A549 (cell line): ENCODE data around the gene GNAT3. TPM values are rescaled to one million over a fixed set of nuclear protein-coding genes. Genes with fewer than 3 reads are reported as not detected.

ENCODE experiments used
- ATAC-seq, 2 experiments: fragments of 200-7000 bp in 1 of 2; fragments of >200 bp in 1 of 2; cut with Nextera tagmentation in 1 of 2; cut with Tn5 transposase in 1 of 2; 3 replicates each; pipeline versions ENCODE4 v1.8.0 to v1.9.1; 2018 to 2020; ENCODE audit warnings: mild to moderate bottlenecking in 1 of 2, moderate library complexity in 1 of 2
- CTCF ChIA-PET: fragments of 300-600 bp; sonication (Branson Sonifier 250); formaldehyde crosslinking; extraction: SDS; loops from one replicate; lab custom pipeline; 2021; ENCODE audit warnings: antibody characterized with exemption, inconsistent platforms; lab: Yijun Ruan, JAX
- POLR2A ChIA-PET: fragments of 350-600 bp; formaldehyde crosslinking; extraction: SDS; loops from one replicate; lab custom pipeline; 2021; ENCODE audit warnings: antibody characterized with exemption, inconsistent platforms; lab: Yijun Ruan, JAX
- DNase-seq, 2 experiments: peaks; one replicate each; pipeline versions ENCODE4 v3.0.0 to v3.0.0-alpha.2; 2011 to 2016; ENCODE audit warnings: low read depth in 1 of 2, low spot score in 1 of 2
- FAIRE-seq: peaks from 2 replicates; lab custom pipeline; 2011; peaks lifted over from hg19 to GRCh38; lab: Jason Lieb, UNC
- H3K27ac ChIP-seq, 2 experiments: fragments of >200 bp; sonication (Bioruptor Twin); formaldehyde crosslinking; 3 replicates each; pipeline ENCODE4 v1.5.1; 2016 to 2017
- H3K4me1 ChIP-seq: fragments of >200 bp; sonication (Bioruptor Twin); formaldehyde crosslinking; 3 replicates; pipeline ENCODE4 v1.6.1; 2016
- H3K4me2 ChIP-seq: fragments of >200 bp; sonication (Bioruptor Twin); formaldehyde crosslinking; 3 replicates; pipeline ENCODE4 v1.6.1; 2016
- H3K4me3 ChIP-seq: fragments of >200 bp; sonication (Bioruptor Twin); formaldehyde crosslinking; 3 replicates; pipeline ENCODE4 v1.5.1; 2016
- H3K9me3 ChIP-seq: fragments of >200 bp; sonication (Bioruptor Twin); formaldehyde crosslinking; 3 replicates; pipeline ENCODE4 v1.6.1; 2016
- BCL3 ChIP-seq: fragments of >200 bp; sonication (Bioruptor Twin); formaldehyde crosslinking; IDR thresholded peaks from 3 replicates; pipeline ENCODE4 v1.6.1; 2016
- BHLHE40 ChIP-seq: IDR thresholded peaks from 2 replicates; pipeline ENCODE4 v1.6.1; 2012; ENCODE audit warnings: low read depth, low read length, inconsistent platforms
- CBX2 ChIP-seq: fragments of 200-600 bp; sonication (generic); IDR thresholded peaks from 2 replicates; pipeline ENCODE4 v1.6.1; 2016; ENCODE audit warnings: low read depth, mild to moderate bottlenecking, borderline replicate concordance
- CBX8 ChIP-seq: fragments of 200-600 bp; sonication (generic); IDR thresholded peaks from 2 replicates; pipeline ENCODE4 v1.6.1; 2016
- CHD4 ChIP-seq: fragments of 200-600 bp; sonication (generic); IDR thresholded peaks from 2 replicates; pipeline ENCODE4 v1.6.1; 2016; ENCODE audit warnings: antibody characterized with exemption, mild to moderate bottlenecking, borderline replicate concordance
- E2F6 ChIP-seq: IDR thresholded peaks from 2 replicates; pipeline ENCODE4 v1.6.1; 2012; ENCODE audit warnings: low read depth, borderline replicate concordance
- EHMT2 ChIP-seq: fragments of 200-600 bp; sonication (generic); IDR thresholded peaks from 2 replicates; pipeline ENCODE4 v1.6.1; 2016; ENCODE audit warnings: antibody characterized with exemption, low read depth, mild to moderate bottlenecking, moderate library complexity
- ESRRA ChIP-seq: fragments of 150-350 bp; IDR thresholded peaks from 2 replicates; pipeline ENCODE4 v1.6.1; 2014; ENCODE audit warnings: mild to moderate bottlenecking, low read length, borderline replicate concordance
- FOXS1 ChIP-seq: fragments of 250-450 bp; sonication (Bioruptor Pico); IDR thresholded peaks from 2 replicates; pipeline ENCODE4 v1.5.0; 2020; ENCODE audit warnings: mild to moderate bottlenecking, moderate library complexity
- HEYL ChIP-seq: fragments of 250-450 bp; sonication (Bioruptor Pico); IDR thresholded peaks from 2 replicates; pipeline ENCODE4 v1.8.0; 2021; ENCODE audit warnings: mild to moderate bottlenecking, moderate library complexity
- HOXB13 ChIP-seq: fragments of 250-450 bp; sonication (Bioruptor Pico); IDR thresholded peaks from 2 replicates; pipeline ENCODE4 v1.5.0; 2020; ENCODE audit warnings: low read depth, mild to moderate bottlenecking, moderate library complexity
- HOXB5 ChIP-seq: fragments of 250-450 bp; sonication (Bioruptor Pico); IDR thresholded peaks from 2 replicates; pipeline ENCODE4 v1.5.0; 2020; ENCODE audit warnings: mild to moderate bottlenecking, moderate library complexity
- JUNB ChIP-seq: fragments of >200 bp; sonication (Bioruptor Twin); formaldehyde crosslinking; IDR thresholded peaks from 2 replicates; pipeline ENCODE4 v1.6.1; 2016
- KDM1A ChIP-seq: fragments of 200-600 bp; sonication (generic); IDR thresholded peaks from 2 replicates; pipeline ENCODE4 v1.6.1; 2016; ENCODE audit warnings: low read depth, mild to moderate bottlenecking
- MAFK ChIP-seq: fragments of 450-650 bp; IDR thresholded peaks from 2 replicates; pipeline ENCODE4 v1.6.1; 2014; ENCODE audit not compliant: partially characterized antibody
- MAX ChIP-seq: IDR thresholded peaks from 2 replicates; pipeline ENCODE4 v1.6.1; 2012
- MAZ ChIP-seq: fragments of 150-350 bp; IDR thresholded peaks from 2 replicates; pipeline ENCODE4 v1.6.1; 2014; ENCODE audit warnings: antibody characterized with exemption, low read depth, low read length, borderline replicate concordance
- NR3C1 ChIP-seq: fragments of >200 bp; sonication (Bioruptor Twin); formaldehyde crosslinking; IDR thresholded peaks from 3 replicates; pipeline ENCODE4 v1.6.1; 2017
- RARB ChIP-seq: fragments of 250-450 bp; sonication (Bioruptor Pico); IDR thresholded peaks from 2 replicates; pipeline ENCODE4 v1.8.0; 2021; ENCODE audit warnings: mild to moderate bottlenecking, moderate library complexity
- RFX5 ChIP-seq: fragments of 450-650 bp; IDR thresholded peaks from 2 replicates; pipeline ENCODE4 v1.7.1; 2014; ENCODE audit warnings: antibody characterized with exemption, mild to moderate bottlenecking, moderate library complexity
- SMC3 ChIP-seq: fragments of >200 bp; sonication (Bioruptor Twin); formaldehyde crosslinking; IDR thresholded peaks from 3 replicates; pipeline ENCODE4 v1.6.1; 2018; ENCODE audit warnings: inconsistent platforms
- ZSCAN20 ChIP-seq: fragments of 250-450 bp; sonication (Bioruptor Pico); IDR thresholded peaks from 2 replicates; pipeline ENCODE4 v1.8.0; 2022; ENCODE audit warnings: mild to moderate bottlenecking, moderate library complexity
- WGBS: methylation state at CpG from one replicate; pipeline ENCODE4 v1.1.6; 2017; ENCODE audit errors: missing lambda C conversion rate; 5-methylcytosine and 5-hydroxymethylcytosine counted together
- polyA plus RNA-seq, 4 experiments: library from polyadenylated mRNA; depleted of rRNA in 3 of 4; stranded (reverse); fragments of >200 nt; fragmentation: RNase III in 1 of 4; extraction: RNeasy Plus Mini Kit Qiagen cat#74134 plus additional on column Dnase treatment in 1 of 4; gene quantifications; 2 replicates in 3 of 4; 3 replicates in 1 of 4; pipeline ENCODE4 v1.2.3, GENCODE V29; 2011 to 2017
- TF ChIP-seq, protein P1 (sequence below): fragments of 450-650 bp; IDR thresholded peaks from 2 replicates; pipeline ENCODE4 v1.6.1; 2014; ENCODE audit warnings: antibody characterized with exemption
- TF ChIP-seq, protein P2 (sequence below): fragments of 250-450 bp; sonication (Bioruptor Pico); IDR thresholded peaks from 2 replicates; pipeline ENCODE4 v1.5.0; 2020; ENCODE audit warnings: low read depth, mild to moderate bottlenecking, moderate library complexity

The GNAT3 gene
- polyA plus RNA-seq, 2 of the 4 experiments (the other 2 are of a cell fraction), result not detected

DNA sequence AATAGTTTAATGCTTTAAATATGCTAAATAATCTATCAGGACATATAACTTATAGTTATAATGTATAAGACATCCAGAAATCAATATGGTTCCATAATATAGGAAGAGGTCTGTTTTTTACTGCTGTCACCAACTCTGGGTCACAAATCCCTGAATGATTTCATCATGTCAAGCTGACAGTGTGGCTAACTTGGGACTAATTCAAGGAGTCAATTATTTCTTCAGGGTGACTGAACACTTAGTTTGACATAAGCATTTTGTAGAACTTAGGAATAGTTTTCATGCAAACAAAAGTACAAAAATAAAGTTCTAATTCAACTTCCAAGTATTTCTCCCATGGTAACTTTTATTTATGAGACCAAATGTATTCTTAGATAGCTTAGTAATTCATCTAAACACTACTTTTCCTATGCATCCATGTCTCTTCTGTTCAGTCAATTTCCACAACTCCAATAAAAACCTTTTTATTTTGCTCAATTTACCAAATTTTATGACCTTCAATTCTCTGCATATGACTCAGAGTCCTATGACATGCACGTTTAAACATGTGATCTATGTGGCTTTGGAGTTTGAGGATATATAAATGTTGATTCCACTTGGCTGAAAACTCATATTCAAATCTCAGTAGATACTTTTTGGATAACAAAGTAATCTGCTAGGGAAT lies 40.3 kb upstream of the GNAT3 start (continued):
- no peak for TF ChIP-seq FOXS1
- TF ChIP-seq, all 56 proteins: peak for 0

- H3K4me2 ChIP-seq, result no peak overlapping the region
- POLR2A ChIA-PET, result no interaction called here
- no peak for TF ChIP-seq MAX
- TF ChIP-seq EHMT2, result no peak
- TF ChIP-seq, protein P1, sequence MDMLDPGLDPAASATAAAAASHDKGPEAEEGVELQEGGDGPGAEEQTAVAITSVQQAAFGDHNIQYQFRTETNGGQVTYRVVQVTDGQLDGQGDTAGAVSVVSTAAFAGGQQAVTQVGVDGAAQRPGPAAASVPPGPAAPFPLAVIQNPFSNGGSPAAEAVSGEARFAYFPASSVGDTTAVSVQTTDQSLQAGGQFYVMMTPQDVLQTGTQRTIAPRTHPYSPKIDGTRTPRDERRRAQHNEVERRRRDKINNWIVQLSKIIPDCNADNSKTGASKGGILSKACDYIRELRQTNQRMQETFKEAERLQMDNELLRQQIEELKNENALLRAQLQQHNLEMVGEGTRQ, result no peak
- no peak for TF ChIP-seq ZSCAN20 (CRISPR knock-in tag)
- TF ChIP-seq, all 56 proteins: peak for 0
- WGBS, result 85% methylated on average over 2 of the region's 2 CpGs
- CTCF ChIA-PET, result no interaction called here
- Histone ChIP-seq H3K4me1 (peaks cover 13% of the 10 kb centered on the region), H3K9me3 (no peaks in the 10 kb centered on the region), H3K4me3 (no peak overlapping the region), H3K27ac (no peak overlapping the region)
- ATAC-seq, result no peak
- no peak for DNase-seq
- FAIRE-seq, result no peak
These were observed 38.1 kb upstream of the GNAT3 start for GRCh38 chr7:80550005-80550404.

DNA sequence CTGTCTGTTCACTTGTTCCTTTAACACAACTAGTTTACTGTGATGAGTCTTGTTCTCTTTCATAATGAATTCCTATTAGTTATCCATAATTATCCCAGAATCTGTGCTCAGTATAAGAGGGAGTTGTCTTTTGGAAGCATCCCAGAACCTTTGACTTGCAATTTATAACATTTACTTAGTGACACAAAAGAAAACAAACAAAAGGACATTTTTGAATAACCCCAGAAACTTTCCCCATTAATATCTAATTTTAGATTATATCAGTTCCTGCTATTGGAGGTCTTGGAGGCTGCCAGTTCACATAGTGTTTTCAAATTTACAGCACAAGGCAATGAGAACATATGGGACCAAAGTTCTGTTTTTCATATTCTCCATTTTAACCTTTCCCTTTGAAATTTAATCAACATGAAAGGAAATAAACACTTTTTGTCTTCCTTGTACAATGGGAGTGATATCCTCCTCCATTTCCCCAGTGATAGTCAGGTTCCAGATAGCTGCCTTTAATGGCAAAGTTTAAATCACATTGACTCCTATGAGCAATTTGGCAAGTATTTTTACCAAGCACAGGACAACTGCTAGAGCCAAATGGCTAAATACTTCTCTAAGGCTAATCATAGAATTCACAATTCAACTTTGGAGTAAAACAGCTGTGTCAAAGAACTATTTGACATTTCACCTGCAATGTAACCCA lies 37.1 kb upstream of the GNAT3 start:
- ATAC-seq, result no peak
- Histone ChIP-seq H3K4me1 (peaks cover 13% of the 10 kb centered on the region), H3K4me3 (no peak overlapping the region), H3K4me2 (peak overlapping the region; percentile 23; the same call in 1 of the 3 replicates), H3K27ac (0 out of 6 replicates have a peak overlapping the region, but pooled peaks of 1 of the 2 experiments have one; percentile 1), H3K9me3 (no peaks in the 10 kb centered on the region; the same call in 2 of the 3 replicates)
- FAIRE-seq, result no peak
- ChIA-PET POLR2A (no interaction called here), CTCF (interaction anchor here (0.6 kb wide), 2 partner anchors 93 to 500 kb away, joined by 3 read pairs; no protein-coding TSS in a partner anchor)
- DNase-seq, result no peak
- TF ChIP-seq RFX5 (no peak), CBX2 (no peak), SMC3 (no peak), MAFK (no peak), JUNB (no peak), BHLHE40 (no peak), CBX8 (no peak), BCL3 (no peak), RARB (CRISPR knock-in tag) (no peak), E2F6 (no peak), KDM1A (no peak), HOXB13 (no peak), EHMT2 (no peak), MAZ (no peak), HEYL (CRISPR knock-in tag) (no peak), NR3C1 (no peak), HOXB5 (CRISPR knock-in tag) (no peak), CHD4 (no peak), ESRRA (no peak)
- TF ChIP-seq, protein P2, sequence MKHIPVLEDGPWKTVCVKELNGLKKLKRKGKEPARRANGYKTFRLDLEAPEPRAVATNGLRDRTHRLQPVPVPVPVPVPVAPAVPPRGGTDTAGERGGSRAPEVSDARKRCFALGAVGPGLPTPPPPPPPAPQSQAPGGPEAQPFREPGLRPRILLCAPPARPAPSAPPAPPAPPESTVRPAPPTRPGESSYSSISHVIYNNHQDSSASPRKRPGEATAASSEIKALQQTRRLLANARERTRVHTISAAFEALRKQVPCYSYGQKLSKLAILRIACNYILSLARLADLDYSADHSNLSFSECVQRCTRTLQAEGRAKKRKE (CRISPR knock-in tag), result no peak
